ENCODE data around the gene C1GALT1. TPM values are rescaled to one million over a fixed set of nuclear protein-coding genes. Genes with fewer than 3 reads are reported as not detected.
"Not testable (repeated sequence)": the region's sequence is repeated elsewhere in the genome, so short reads cannot be mapped to it uniquely, and the experiment has no call there.

The C1GALT1 gene
- polyA plus RNA-seq, 1 donor (not counting 4 experiments of a cell fraction or from before 2014, with no cell fraction given), result 44.3 TPM

- no peak for DNase-seq (ENCODE audit: low read depth, low spot score)
- H3K79me2 ChIP-seq (ENCODE audit: control insufficient read depth, insufficient read depth, low read length), result no peaks in the 10 kb centered on the region
- dilution Hi-C loops (cut with MboI; ENCODE audit: extremely low pct_ligation_motif_present, low sequenced_read_pairs), result no loop called here
- H3K4me1 ChIP-seq (ENCODE audit: control insufficient read depth, extremely low read depth, insufficient read depth, low read length), result no peaks in the 10 kb centered on the region
- no peaks in the 10 kb centered on the region for H4K20me1 ChIP-seq (ENCODE audit: control insufficient read depth, extremely low read depth, insufficient read depth, low read length)
- no peak overlapping the region for H3K4me2 ChIP-seq (ENCODE audit: control insufficient read depth, extremely low read depth, insufficient read depth, low read depth, low read length)
- H2AFZ ChIP-seq (ENCODE audit: control insufficient read depth, low read length), result no peak overlapping the region
- H3K4me3 ChIP-seq (ENCODE audit: control insufficient read depth in 2 of 3, extremely low read depth in 1 of 3, insufficient read depth in 2 of 3, low read depth in 1 of 3, low read length in 3 of 3), result no peak overlapping the region
- TF ChIP-seq CTCF (optimal IDR thresholded peaks at IDR 0.05 in 1 of 3, IDR thresholded peaks at IDR 0.05 in 1 of 3, conservative IDR thresholded peaks at IDR 0.05 in 1 of 3; ENCODE audit: extremely low read depth in 1 of 3, insufficient read depth in 2 of 3, low read length in 3 of 3), result no peak
- TF ChIP-seq EZH2 (IDR thresholded peaks at IDR 0.05; ENCODE audit: low read length), result no peak
- no peak overlapping the region for H3K27ac ChIP-seq (ENCODE audit: control insufficient read depth, insufficient read depth, low read length)
- H3K9me1 ChIP-seq (ENCODE audit: control insufficient read depth, extremely low read depth, insufficient read depth, low read length), result no peaks in the 10 kb centered on the region
- no peak for FAIRE-seq
- no peaks in the 10 kb centered on the region for H3K9me3 ChIP-seq (ENCODE audit: control insufficient read depth, low read depth, low read length)
- H3K36me3 ChIP-seq (ENCODE audit: control insufficient read depth in 2 of 2, extremely low read depth in 1 of 2, insufficient read depth in 2 of 2, low read length in 2 of 2), result no peaks in the 10 kb centered on the region
- no peaks in the 10 kb centered on the region for H3K27me3 ChIP-seq (ENCODE audit: control insufficient read depth, extremely low read depth, insufficient read depth, low read length)
- H3K9ac ChIP-seq (ENCODE audit: control insufficient read depth, extremely low read depth, insufficient read depth, low read length), result no peak overlapping the region
Measured at GRCh38 chr7:7136466-7137381, 45.6 kb upstream of the C1GALT1 start.

GRCh38 chr7:7138897-7139296, 43.4 kb upstream of the C1GALT1 start:
- H3K9me3 ChIP-seq (ENCODE audit: control insufficient read depth, low read depth, low read length), result no peaks in the 10 kb centered on the region
- no peak overlapping the region for H3K9ac ChIP-seq (ENCODE audit: control insufficient read depth, extremely low read depth, insufficient read depth, low read length)
- H3K4me2 ChIP-seq (ENCODE audit: control insufficient read depth, extremely low read depth, insufficient read depth, low read depth, low read length), result no peak overlapping the region
- no peak for DNase-seq (ENCODE audit: low read depth, low spot score)
- H3K9me1 ChIP-seq (ENCODE audit: control insufficient read depth, extremely low read depth, insufficient read depth, low read length), result no peaks in the 10 kb centered on the region
- TF ChIP-seq EZH2 (IDR thresholded peaks at IDR 0.05; ENCODE audit: low read length), result no peak
- TF ChIP-seq CTCF (optimal IDR thresholded peaks at IDR 0.05 in 1 of 3, IDR thresholded peaks at IDR 0.05 in 1 of 3, conservative IDR thresholded peaks at IDR 0.05 in 1 of 3; ENCODE audit: extremely low read depth in 1 of 3, insufficient read depth in 2 of 3, low read length in 3 of 3), result no peak
- dilution Hi-C loops (cut with MboI; ENCODE audit: extremely low pct_ligation_motif_present, low sequenced_read_pairs), result no loop called here
- H3K27me3 ChIP-seq (ENCODE audit: control insufficient read depth, extremely low read depth, insufficient read depth, low read length), result no peaks in the 10 kb centered on the region
- no peak overlapping the region for H3K27ac ChIP-seq (ENCODE audit: control insufficient read depth, insufficient read depth, low read length)
- H3K4me1 ChIP-seq (ENCODE audit: control insufficient read depth, extremely low read depth, insufficient read depth, low read length), result no peaks in the 10 kb centered on the region
- no peak for FAIRE-seq
- no peaks in the 10 kb centered on the region for H4K20me1 ChIP-seq (ENCODE audit: control insufficient read depth, extremely low read depth, insufficient read depth, low read length)
- H2AFZ ChIP-seq (ENCODE audit: control insufficient read depth, low read length), result no peak overlapping the region
- H3K4me3 ChIP-seq (ENCODE audit: control insufficient read depth in 2 of 3, extremely low read depth in 1 of 3, insufficient read depth in 2 of 3, low read depth in 1 of 3, low read length in 3 of 3), result no peak overlapping the region
- H3K36me3 ChIP-seq (ENCODE audit: control insufficient read depth in 2 of 2, extremely low read depth in 1 of 2, insufficient read depth in 2 of 2, low read length in 2 of 2), result no peaks in the 10 kb centered on the region
- H3K79me2 ChIP-seq (ENCODE audit: control insufficient read depth, insufficient read depth, low read length), result no peaks in the 10 kb centered on the region

GRCh38 chr7:7143404-7143803, 38.9 kb upstream of the C1GALT1 start:
- H3K36me3 ChIP-seq (ENCODE audit: control insufficient read depth in 2 of 2, extremely low read depth in 1 of 2, insufficient read depth in 2 of 2, low read length in 2 of 2); H3K4me3 ChIP-seq (ENCODE audit: control insufficient read depth in 2 of 3, extremely low read depth in 1 of 3, insufficient read depth in 2 of 3, low read depth in 1 of 3, low read length in 3 of 3); H3K9me3 ChIP-seq (ENCODE audit: control insufficient read depth, low read depth, low read length); H3K9ac ChIP-seq (ENCODE audit: control insufficient read depth, extremely low read depth, insufficient read depth, low read length); dilution Hi-C loops (cut with MboI; ENCODE audit: extremely low pct_ligation_motif_present, low sequenced_read_pairs); DNase-seq (ENCODE audit: low read depth, low spot score); H3K4me1 ChIP-seq (ENCODE audit: control insufficient read depth, extremely low read depth, insufficient read depth, low read length); FAIRE-seq; H3K79me2 ChIP-seq (ENCODE audit: control insufficient read depth, insufficient read depth, low read length); H4K20me1 ChIP-seq (ENCODE audit: control insufficient read depth, extremely low read depth, insufficient read depth, low read length); H3K4me2 ChIP-seq (ENCODE audit: control insufficient read depth, extremely low read depth, insufficient read depth, low read depth, low read length); H3K9me1 ChIP-seq (ENCODE audit: control insufficient read depth, extremely low read depth, insufficient read depth, low read length); H2AFZ ChIP-seq (ENCODE audit: control insufficient read depth, low read length); H3K27ac ChIP-seq (ENCODE audit: control insufficient read depth, insufficient read depth, low read length); H3K27me3 ChIP-seq (ENCODE audit: control insufficient read depth, extremely low read depth, insufficient read depth, low read length): not testable (repeated sequence)

- H3K4me3 ChIP-seq (ENCODE audit: control insufficient read depth in 2 of 3, extremely low read depth in 1 of 3, insufficient read depth in 2 of 3, low read depth in 1 of 3, low read length in 3 of 3); H3K27me3 ChIP-seq (ENCODE audit: control insufficient read depth, extremely low read depth, insufficient read depth, low read length); H3K36me3 ChIP-seq (ENCODE audit: control insufficient read depth in 2 of 2, extremely low read depth in 1 of 2, insufficient read depth in 2 of 2, low read length in 2 of 2); H3K27ac ChIP-seq (ENCODE audit: control insufficient read depth, insufficient read depth, low read length); H3K4me1 ChIP-seq (ENCODE audit: control insufficient read depth, extremely low read depth, insufficient read depth, low read length); H3K9me1 ChIP-seq (ENCODE audit: control insufficient read depth, extremely low read depth, insufficient read depth, low read length); H3K9ac ChIP-seq (ENCODE audit: control insufficient read depth, extremely low read depth, insufficient read depth, low read length); H2AFZ ChIP-seq (ENCODE audit: control insufficient read depth, low read length); FAIRE-seq; H3K9me3 ChIP-seq (ENCODE audit: control insufficient read depth, low read depth, low read length); dilution Hi-C loops (cut with MboI; ENCODE audit: extremely low pct_ligation_motif_present, low sequenced_read_pairs); H4K20me1 ChIP-seq (ENCODE audit: control insufficient read depth, extremely low read depth, insufficient read depth, low read length); DNase-seq (ENCODE audit: low read depth, low spot score); H3K4me2 ChIP-seq (ENCODE audit: control insufficient read depth, extremely low read depth, insufficient read depth, low read depth, low read length); H3K79me2 ChIP-seq (ENCODE audit: control insufficient read depth, insufficient read depth, low read length): not testable (repeated sequence)
Measured at GRCh38 chr7:7145151-7145550, 37.2 kb upstream of the C1GALT1 start.

Data from keratinocyte (primary cell).